Neural progenitor cell (in vitro differentiated cells): Measurements from ENCODE around the gene OOSP3.

Experiments
- CTCF ChIP-seq: fragments of 200-600 bp; sonication (generic); IDR thresholded peaks from 2 replicates; pipeline ENCODE4 v1.5.1; 2017; ENCODE audit warnings: antibody characterized with exemption, mild to moderate bottlenecking
- EZH2phosphoT487 ChIP-seq: fragments of 200-600 bp; sonication (generic); IDR thresholded peaks from 2 replicates; pipeline ENCODE4 v1.6.1; 2017; ENCODE audit warnings: antibody characterized with exemption

- TF ChIP-seq CTCF: no peak
- TF ChIP-seq EZH2phosphoT487: no peak
These were observed 13.2 kb downstream of the OOSP3 start for GRCh38 chr11:59891781-59892181.
